HL-60 (cell line): ENCODE measurements around the gene ARL4A.

ENCODE experiments used
- CTCF ChIP-seq: IDR thresholded peaks from one replicate; pipeline ENCODE4 v1.5.1; 2011; ENCODE audit warnings: low read length, control low read depth, inconsistent platforms; ENCODE audit not compliant: insufficient read depth
- GABPA ChIP-seq: IDR thresholded peaks from 2 replicates; pipeline ENCODE4 v1.6.1; 2012; ENCODE audit warnings: low read depth
- REST ChIP-seq: IDR thresholded peaks from 2 replicates; pipeline ENCODE4 v1.6.1; 2012; ENCODE audit warnings: low read depth; ENCODE audit not compliant: insufficient replicate concordance

- TF ChIP-seq CTCF: no peak
- TF ChIP-seq GABPA: no peak
- TF ChIP-seq REST: no peak
Measured at GRCh38 chr7:12642508-12642907, 44.9 kb upstream of the ARL4A start.
